ACHN (cell line): Measurements from ENCODE around the gene SEC14L5.
"Not testable (repeated sequence)": the region's sequence is repeated elsewhere in the genome, so short reads cannot be mapped to it uniquely, and the experiment has no call there.

Experiments used
- DNase-seq: peaks from one replicate; pipeline ENCODE4 v3.0.0-alpha.2; 2015
- in situ Hi-C: cut with HindIII; loops from 2 replicates; pipeline ENCODE4 v1.10.0; 2017; ENCODE audit warnings: low sequenced_read_pairs, low pct_ligation_motif_present, low pct_unique_long_range_greater_than_20kb

The SEC14L5 gene

DNA sequence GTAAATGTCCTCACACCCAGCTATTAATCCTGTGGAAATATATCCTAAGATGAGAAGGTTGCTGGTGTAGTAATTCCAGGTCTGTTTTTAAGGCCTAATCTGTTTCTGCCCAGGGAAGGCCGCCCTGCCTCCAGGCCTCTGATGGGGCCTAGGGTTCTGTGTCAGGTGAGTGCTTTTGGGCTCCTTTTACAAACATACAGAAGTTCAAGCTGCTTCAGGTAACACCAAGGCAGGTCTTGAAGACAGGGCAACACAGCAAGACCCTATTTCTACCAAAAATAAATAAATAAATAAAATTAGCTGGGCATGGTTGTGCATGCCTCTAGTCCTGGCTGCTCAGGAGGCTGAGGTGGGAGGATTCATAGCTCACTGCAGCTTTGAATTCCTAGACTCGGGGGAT is 30.5 kb upstream of the SEC14L5 start:
- no peak for DNase-seq
- in situ Hi-C loops, result no loop called here

- in situ Hi-C loops, result no loop called here
Observed at GRCh38 chr16:4928227-4928626, 29.9 kb upstream of the SEC14L5 start.

GRCh38 chr16:4929619-4930018 is 28.5 kb upstream of the SEC14L5 start:
- DNase-seq, in situ Hi-C loops: not testable (repeated sequence)

More at GRCh38 chr16:4928227-4928626, 29.9 kb upstream of the SEC14L5 start:
- no peak for DNase-seq

DNA sequence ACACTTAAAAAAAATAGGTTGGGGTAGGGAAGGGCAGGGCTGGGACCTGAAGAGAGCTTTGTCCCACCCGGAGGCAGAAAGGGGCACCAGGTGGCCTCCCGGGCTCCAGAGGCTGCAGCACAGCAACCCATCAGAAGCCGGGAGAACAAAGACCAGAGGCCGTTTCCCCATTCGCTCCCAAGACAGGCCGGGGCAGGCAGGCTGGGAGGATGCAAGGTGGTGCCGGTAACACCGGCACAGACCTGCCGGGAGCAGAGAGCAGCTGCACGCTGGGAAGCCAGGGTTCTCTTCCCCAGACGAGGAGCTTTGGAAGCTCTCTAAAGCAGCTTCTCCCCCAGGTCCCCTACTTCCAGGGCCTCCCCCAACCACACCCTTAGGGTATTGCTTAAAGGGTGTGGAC is 26.7 kb upstream of the SEC14L5 start:
- no peak for DNase-seq
- in situ Hi-C loops, result no loop called here

DNA sequence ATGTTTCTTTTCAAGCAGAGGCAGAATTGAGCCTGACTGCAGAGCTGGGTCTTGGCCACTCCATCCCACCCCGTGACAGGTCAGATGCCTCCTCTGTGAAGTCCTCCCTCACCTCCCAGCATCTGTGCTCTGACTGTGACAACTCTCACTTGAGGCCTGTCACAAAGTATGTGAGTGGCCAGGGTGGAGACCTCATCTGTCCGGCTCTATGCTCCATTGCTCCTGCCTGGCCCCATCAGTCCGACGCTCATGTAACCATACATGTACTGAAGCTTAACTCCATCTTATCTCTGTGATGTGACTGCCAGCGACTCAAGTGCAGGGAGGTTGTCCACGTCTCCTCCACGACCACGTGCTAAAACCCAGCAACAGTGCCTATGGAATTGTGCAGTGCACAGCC is 24.7 kb upstream of the SEC14L5 start:
- in situ Hi-C loops, result no loop called here
- no peak for DNase-seq

DNA sequence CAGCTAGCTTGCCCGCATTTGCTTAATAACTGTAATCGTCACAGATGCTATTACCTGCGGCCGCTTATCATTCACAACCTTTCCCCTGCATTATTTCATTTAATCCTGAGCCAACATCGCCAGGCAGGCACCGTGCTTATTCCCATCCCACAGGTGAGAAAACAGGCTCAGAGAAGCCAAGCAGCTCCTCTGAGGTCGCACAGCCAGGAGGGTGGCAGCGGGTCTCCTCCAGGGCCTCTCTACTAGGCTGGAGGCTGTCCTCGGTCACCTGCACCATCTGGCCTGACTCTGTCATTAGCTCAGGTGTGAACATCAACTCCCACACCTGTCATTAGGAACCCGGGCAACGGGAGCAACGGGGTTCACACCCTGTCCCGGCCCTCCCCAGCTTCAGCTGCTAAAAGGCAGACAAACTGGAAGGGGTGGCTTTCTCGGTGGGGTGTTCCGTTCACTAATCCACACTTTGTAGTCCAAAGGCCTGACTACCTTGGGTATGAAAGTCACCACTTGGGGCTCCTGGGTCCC is 24.2 kb upstream of the SEC14L5 start:
- no peak for DNase-seq
- in situ Hi-C loops, result no loop called here

DNA sequence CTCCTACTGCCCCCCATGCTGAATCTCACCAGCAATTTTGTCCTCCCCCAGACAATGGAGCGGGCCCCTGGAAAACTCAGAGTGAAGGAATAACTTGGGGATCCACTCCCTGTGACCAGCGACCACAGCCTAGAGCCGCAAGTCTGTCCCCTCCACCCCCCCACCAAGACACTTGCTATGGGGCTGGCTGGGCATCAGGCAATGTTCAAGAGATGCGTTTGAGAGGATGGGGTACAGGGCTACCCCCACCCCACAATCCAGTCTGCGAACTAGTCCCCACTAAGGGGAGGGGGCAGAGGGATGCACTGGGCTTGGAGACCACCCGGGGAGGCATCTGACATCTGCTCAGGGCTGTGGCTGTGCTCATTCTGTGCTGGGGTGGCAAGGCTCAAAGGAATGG is 23.5 kb upstream of the SEC14L5 start:
- in situ Hi-C loops, result no loop called here
- DNase-seq, result no peak

- no peak for DNase-seq
- in situ Hi-C loops, result no loop called here
Observed at GRCh38 chr16:4935241-4935855, 22.8 kb upstream of the SEC14L5 start.

- peak; percentile 64 for DNase-seq
- in situ Hi-C loops, result no loop called here
Observed at GRCh38 chr16:4936181-4936990, 21.7 kb upstream of the SEC14L5 start.

DNA sequence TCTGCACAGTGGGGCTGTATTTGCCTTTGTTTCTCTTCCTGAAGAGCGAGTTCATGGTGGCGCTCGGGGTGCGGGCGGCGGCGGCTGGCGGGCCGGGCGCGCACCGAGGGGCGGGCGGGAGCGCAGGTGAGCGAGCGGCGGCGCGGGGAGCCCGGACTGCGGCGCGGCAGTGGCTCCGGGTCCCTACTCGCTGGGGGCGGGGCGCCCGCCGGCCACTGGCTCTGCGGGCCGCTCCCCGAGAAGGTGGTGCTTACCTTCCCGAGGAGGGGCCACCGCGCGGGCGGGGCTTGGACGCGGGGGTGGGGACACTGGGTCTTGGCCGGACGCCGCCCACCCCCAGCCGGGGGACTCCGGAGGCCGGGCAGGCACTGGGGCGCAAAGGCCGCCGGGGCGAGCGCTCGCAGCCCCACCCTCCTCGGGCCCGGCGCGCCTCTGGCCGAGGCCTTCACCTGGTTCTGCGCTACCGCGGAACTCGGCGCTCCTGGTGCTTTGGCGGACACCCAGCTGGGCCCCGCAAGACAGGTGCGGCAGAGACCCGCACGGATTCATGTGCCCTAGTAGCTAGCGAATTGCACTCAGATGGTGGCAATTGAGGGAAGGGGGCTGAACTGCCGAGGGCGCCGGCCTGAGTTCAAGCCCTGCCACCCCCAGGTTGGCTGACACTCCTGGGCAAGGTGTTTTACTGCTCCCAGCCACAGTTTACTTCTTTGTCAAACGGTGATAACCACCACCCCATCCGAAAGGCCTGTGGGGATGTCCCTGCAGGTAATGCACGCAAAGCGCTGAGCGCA is 20.9 kb upstream of the SEC14L5 start, which contains the start of gene PPL:
Gene PPL (minus strand): TSS at position 158 of the 791 bp plus-strand sequence. CDS start 103 bp downstream, at position 55.
- DNase-seq, result peak; percentile 92
- in situ Hi-C loops, result no loop called here

DNA sequence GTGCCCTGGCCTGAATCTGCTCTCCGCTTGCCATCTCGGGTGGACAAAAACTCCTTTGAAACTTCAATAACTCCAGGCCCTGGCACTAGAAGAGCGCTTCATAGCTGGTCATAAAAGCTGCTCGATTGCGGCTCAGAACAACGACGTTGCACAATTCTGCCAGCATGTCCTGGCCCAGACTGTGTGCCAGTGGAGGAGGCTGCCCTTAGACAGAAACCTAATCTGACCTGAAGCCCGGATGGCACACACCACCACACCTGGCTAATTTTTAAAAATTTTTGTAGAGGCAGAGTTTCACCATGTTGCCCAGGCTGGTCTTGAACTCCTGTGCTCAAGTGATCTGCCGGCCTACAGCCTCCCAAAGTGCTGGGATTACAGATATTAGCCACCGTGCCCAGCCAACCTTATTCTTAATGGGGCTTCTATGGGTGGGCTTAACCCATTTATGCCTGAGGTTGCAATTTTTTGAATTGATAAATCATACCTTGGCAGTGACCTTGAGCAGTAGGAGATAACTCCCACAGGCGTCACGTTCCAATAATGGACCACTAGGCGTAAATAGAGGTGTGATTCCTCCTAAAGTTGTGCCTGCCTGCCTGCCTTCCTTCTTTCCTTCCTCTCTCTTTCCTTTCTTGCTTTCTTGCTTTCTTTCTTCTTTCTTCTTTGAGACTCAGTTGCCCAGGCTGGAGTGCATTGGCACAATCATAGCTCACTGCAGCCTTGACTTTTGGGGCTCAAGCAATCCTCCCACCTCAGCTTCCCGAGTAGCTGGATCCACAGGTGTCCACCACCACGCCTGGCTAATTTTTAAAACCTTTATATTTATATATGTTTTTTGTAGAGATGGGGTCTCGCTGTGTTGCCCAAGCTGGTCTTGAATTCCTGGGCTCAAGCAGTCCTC is 20.1 kb upstream of the SEC14L5 start:
- no peak for DNase-seq
- in situ Hi-C loops, result no loop called here

- in situ Hi-C loops, result no loop called here
- no peak for DNase-seq
Observed at GRCh38 chr16:4938683-4939030, 19.5 kb upstream of the SEC14L5 start.

DNA sequence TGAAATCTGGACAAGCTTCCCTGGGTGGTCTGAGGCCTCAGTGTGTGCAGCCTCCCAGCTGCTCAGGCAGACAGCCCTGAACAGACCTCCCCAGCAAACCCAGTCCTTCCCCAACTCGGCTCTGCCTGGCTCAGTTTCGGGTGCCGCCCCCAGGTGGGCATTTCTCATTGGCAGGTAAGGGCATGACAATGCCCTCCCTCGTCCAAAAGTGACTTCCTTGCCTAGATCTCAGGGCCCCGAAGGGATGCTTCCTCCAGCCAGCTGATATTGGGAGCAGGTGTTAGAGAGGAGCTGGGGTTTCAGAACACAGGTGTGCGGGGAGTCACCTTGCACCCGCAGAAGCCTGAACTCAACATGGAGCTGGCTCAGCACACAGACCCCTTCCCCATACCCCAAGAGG is 17.4 kb upstream of the SEC14L5 start:
- no peak for DNase-seq

GRCh38 chr16:4942481-4942880 is 15.6 kb upstream of the SEC14L5 start:
- in situ Hi-C loops, result no loop called here

More for the DNA sequence above, 17.4 kb upstream of the SEC14L5 start:
- in situ Hi-C loops, result no loop called here

GRCh38 chr16:4944333-4945281 is 13.5 kb upstream of the SEC14L5 start:
- in situ Hi-C loops, result no loop called here
- peak; percentile 100 for DNase-seq

More at GRCh38 chr16:4942481-4942880, 15.6 kb upstream of the SEC14L5 start:
- no peak for DNase-seq

DNA sequence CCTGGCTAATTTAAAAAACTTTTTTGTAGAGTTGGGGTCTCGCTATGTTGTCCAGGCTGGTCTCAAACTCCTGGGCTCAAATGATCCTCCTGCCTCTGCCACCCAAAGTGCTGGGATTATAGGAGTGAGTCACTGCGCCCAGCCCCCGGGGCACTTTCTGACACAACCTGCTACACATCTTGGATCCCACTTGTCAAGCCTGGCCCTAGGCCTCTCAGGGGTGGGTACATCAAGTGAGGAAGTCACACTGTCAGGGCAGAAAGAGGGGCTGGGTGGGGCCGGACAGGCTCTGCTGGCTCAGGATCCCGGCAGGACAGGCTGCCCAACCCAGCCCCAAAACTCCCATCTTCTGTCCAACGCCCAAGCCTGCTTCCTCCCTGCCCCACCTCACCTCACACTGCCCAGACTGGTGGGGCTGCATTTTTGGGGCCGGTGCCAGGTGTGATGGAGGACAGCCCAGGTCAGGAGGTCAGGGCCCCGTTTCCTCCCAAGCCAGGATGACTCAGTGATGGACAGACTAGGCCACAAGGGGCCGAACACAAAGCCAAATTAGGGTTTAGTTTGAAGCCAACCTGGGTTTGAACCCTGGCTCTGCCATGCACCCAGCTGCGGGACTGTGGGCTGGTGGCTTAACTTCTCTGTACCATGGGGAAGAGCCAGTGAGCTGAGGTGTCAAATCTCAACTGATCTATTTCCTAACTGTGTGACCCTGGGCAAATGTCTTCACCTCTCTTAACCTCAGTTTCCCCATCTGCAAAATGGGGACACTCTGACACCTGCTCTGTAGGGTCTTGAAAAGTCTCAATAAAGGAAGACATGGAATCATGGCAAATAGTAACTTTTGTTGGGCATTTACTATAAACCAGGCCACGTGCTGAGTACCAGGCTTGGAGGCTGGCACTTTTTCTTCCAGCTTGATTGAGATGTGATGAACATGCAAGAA is 12.3 kb upstream of the SEC14L5 start:
- in situ Hi-C loops, result no loop called here
- DNase-seq, result peak; percentile 78
